Right renal cortex interstitium (tissue), 3 donors: ENCODE results near the gene ZFAND2A. TPM values are rescaled to one million over a fixed set of nuclear protein-coding genes. Genes with fewer than 3 reads are reported as not detected.
"Not testable (repeated sequence)": the region's sequence is repeated elsewhere in the genome, so short reads cannot be mapped to it uniquely, and the experiment has no call there.

Experiments used
- DNase-seq, 3 donors: peaks; one replicate each; pipeline ENCODE4 v3.0.0-alpha.2; 2013; ENCODE audit warnings: low read depth in 3 of 3, low spot score in 2 of 3
- polyA plus RNA-seq, 3 donors: library from polyadenylated mRNA; unstranded; fragments of 120-200 nt; gene quantifications; one replicate each; pipeline ENCODE4 v1.2.1, GENCODE V29; 2013; ENCODE audit not compliant: insufficient read length in 3 of 3

ZFAND2A gene
- polyA plus RNA-seq, 3 donors, result 22.8 to 28.9 (median 26.9) TPM

- DNase-seq, result no peak
These were observed 33.0 kb downstream of the ZFAND2A start for GRCh38 chr7:1127001-1127400.

GRCh38 chr7:1125603-1125969 lies 34.4 kb downstream of the ZFAND2A start:
- no peak for DNase-seq

GRCh38 chr7:1124816-1125602 lies 35.0 kb downstream of the ZFAND2A start:
- DNase-seq, result no peak

- DNase-seq, result no peak
These were observed 35.8 kb downstream of the ZFAND2A start for GRCh38 chr7:1124164-1124563.

- DNase-seq, result no peak
These were observed 36.3 kb downstream of the ZFAND2A start for GRCh38 chr7:1123715-1124114.

- no peak for DNase-seq
These were observed 37.0 kb downstream of the ZFAND2A start for GRCh38 chr7:1122832-1123501.

GRCh38 chr7:1121886-1122831 lies 37.8 kb downstream of the ZFAND2A start:
- no peak for DNase-seq

GRCh38 chr7:1121476-1121875 lies 38.5 kb downstream of the ZFAND2A start:
- no peak for DNase-seq

GRCh38 chr7:1120791-1121190 lies 39.2 kb downstream of the ZFAND2A start:
- DNase-seq, result no peak

GRCh38 chr7:1119201-1119600 lies 40.8 kb downstream of the ZFAND2A start:
- no peak for DNase-seq

- no peak for DNase-seq
These were observed 42.6 kb downstream of the ZFAND2A start for GRCh38 chr7:1117321-1117928.

GRCh38 chr7:1116383-1117008 lies 43.5 kb downstream of the ZFAND2A start:
- DNase-seq, result not testable (repeated sequence)

GRCh38 chr7:1115171-1116045 lies 44.6 kb downstream of the ZFAND2A start:
- DNase-seq, result not testable (repeated sequence)

GRCh38 chr7:1114505-1114904 lies 45.5 kb downstream of the ZFAND2A start:
- DNase-seq, result no peak

- no peak for DNase-seq
These were observed 45.9 kb downstream of the ZFAND2A start for GRCh38 chr7:1114088-1114487.

- no peak for DNase-seq
These were observed 46.5 kb downstream of the ZFAND2A start for GRCh38 chr7:1113548-1113885.

GRCh38 chr7:1112625-1113547 lies 47.1 kb downstream of the ZFAND2A start:
- DNase-seq, result no peak

- no peak for DNase-seq
These were observed 47.9 kb downstream of the ZFAND2A start for GRCh38 chr7:1112109-1112508.
